WI38 (cell line): ENCODE results near the gene IQGAP3.

Experiments used
- H3K4me3 ChIP-seq: 2 replicates; pipeline ENCODE4 v1.5.1; 2011; ENCODE audit warnings: low read depth, mild to moderate bottlenecking, control low read depth, low read length
- TF ChIP-seq, protein P1 (sequence below): IDR thresholded peaks from 2 replicates; pipeline ENCODE4 v1.5.1; 2012; ENCODE audit warnings: low read depth, mild to moderate bottlenecking, control low read depth, low read length

The IQGAP3 gene

DNA sequence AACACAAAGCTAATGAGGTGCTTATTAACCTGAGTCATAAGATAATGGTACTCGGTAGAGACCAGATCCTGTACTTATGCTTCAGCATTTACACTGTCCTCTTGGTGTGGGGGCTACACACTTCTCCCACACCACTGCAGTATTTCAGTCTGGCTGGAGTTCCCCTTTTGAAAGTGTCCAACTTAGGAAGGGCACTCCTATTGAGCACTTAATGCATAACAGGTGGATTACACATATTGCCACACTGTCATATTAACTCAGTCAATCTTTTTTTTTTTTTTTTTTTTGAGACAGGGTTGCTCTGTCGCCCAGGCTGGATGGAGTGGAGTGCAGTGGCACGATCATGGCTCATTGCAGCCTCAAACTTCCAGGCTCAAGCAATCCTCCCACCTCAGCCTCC lies 27.4 kb upstream of the IQGAP3 start:
- H3K4me3 ChIP-seq, result no peak overlapping the region
- TF ChIP-seq, protein P1, sequence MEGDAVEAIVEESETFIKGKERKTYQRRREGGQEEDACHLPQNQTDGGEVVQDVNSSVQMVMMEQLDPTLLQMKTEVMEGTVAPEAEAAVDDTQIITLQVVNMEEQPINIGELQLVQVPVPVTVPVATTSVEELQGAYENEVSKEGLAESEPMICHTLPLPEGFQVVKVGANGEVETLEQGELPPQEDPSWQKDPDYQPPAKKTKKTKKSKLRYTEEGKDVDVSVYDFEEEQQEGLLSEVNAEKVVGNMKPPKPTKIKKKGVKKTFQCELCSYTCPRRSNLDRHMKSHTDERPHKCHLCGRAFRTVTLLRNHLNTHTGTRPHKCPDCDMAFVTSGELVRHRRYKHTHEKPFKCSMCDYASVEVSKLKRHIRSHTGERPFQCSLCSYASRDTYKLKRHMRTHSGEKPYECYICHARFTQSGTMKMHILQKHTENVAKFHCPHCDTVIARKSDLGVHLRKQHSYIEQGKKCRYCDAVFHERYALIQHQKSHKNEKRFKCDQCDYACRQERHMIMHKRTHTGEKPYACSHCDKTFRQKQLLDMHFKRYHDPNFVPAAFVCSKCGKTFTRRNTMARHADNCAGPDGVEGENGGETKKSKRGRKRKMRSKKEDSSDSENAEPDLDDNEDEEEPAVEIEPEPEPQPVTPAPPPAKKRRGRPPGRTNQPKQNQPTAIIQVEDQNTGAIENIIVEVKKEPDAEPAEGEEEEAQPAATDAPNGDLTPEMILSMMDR, result no peak

DNA sequence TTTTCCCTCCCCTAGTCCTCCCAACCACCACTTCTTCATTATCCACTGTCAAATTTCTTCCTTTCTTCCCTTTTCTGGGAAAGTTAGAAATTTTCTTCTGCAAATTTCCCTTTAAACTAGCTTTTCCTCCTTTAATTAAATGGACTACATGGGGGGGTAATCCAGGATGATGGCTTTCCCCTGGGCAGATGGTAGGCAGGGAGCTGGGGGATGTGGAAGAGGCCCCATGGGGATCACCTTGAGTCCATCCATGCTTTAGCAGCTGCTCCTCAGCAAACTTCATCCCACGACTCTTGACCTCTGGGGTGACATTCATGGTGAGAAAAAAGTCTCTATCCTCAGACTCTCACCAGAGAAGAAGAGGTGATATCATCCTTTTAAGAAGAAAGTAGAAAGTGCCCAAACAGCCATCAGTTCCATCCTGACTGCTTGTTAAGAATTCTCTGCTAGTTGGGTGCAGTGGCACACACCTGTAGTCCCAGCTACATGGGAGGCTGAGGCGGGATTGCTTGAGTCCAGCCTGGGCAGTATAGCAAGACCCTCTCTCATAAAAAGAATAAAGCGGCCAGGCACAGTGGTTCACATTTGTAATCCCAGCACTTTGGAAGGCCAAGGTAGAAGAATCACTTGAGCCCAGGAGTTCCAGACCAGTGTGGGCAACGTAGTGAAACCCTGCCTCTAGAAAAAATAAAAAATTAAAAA lies 26.5 kb upstream of the IQGAP3 start:
- TF ChIP-seq, protein P1, result no peak

DNA sequence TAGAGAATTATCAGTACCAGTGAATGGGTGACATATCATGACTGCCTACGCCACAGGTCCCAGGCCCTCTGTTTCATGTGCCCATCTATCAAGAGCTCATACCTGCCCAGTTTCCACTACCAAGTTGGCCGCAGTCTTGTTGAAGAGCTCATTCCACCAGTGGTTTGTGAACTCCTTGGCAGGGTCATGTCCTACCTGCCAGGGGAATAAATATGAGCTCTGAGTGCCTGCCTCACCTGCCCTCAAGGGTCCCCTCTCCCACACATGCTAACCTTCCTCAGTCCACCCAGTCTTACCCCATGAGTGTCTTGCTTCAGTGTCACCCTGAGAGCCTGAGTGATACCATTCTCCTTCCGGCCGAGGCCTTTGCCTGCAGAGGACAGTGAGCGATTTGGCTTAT lies 25.8 kb upstream of the IQGAP3 start:
- H3K4me3 ChIP-seq, result no peak overlapping the region
- TF ChIP-seq, protein P1, result no peak

More for the DNA sequence above, 26.5 kb upstream of the IQGAP3 start:
- no peak overlapping the region for H3K4me3 ChIP-seq

DNA sequence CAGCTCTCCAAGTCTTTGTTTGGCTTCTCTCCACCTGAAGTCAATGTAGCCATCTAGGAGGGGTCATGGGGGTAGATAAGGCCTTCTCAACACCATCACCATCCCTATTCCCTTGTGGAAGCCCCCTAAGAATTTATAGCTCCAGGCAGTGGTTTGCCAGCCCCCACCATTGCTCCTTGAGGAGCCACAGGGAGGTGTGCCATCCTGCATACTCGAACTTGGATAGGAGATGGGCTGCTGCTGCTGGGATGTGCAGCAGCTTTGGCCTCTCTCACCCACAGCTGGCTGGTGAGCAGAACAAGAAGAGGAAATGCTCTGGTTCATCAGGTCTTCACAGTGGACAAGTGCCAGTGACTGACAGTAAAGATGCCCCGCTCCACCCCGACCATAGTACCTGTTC lies 24.1 kb upstream of the IQGAP3 start:
- no peak overlapping the region for H3K4me3 ChIP-seq
- TF ChIP-seq, protein P1, result no peak

DNA sequence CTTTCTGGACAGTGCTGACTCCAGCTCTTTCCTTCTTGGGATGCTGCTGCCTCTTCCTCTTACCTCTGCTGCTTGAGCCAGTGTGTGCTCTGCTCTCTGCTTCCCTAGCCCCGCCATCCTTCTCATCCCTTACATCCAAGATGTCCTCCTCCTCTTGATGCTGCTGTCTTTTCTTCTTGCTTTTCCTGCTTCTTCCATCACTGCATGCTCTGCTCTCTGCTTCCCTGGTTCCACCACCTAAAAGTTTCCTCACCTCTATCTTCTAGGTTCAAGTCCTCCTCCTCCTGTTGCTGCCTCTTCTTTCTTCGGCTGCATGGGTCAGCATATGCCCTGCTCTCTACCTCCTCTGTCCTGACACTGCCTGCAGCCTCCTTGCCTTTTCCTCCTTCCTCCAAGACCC lies 22.7 kb upstream of the IQGAP3 start:
- TF ChIP-seq, protein P1, result no peak
- H3K4me3 ChIP-seq, result no peak overlapping the region

DNA sequence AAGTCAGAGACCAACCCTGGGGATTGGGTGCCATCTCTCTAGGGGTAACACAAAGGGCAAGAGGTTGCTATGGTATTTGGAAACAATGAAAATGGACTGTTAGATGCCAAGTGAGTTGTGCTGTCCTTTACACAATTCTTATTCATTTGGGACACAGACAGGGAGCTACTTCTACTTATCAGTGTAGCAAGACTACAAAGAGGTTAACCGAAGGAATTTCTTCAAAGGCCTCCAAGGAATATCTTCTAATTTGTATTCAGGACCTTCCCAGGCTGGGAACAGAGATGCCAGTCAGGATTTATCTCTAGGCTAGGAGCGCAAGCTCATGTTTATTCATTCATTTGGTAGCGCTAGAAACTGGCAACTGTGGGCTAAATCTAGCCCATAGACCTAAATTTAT lies 21.8 kb upstream of the IQGAP3 start:
- TF ChIP-seq, protein P1, result no peak
- H3K4me3 ChIP-seq, result no peak overlapping the region

DNA sequence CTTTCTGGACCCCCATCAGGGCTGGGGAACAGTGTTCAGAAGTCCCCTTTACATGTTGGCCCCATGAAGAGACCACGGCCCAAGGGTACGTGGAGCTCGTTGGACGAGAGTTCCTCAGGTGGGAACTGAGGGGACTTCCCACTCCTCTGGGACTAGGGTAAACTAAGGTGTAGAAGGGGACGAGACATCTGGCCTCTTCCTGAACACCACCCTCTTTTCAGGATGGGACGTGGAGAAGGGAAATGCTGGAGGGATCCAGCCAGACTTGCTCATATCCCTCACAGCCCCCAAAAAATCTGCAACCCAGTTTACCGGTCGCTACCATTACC lies 21.3 kb upstream of the IQGAP3 start:
- TF ChIP-seq, protein P1, result no peak
- no peak overlapping the region for H3K4me3 ChIP-seq
